WTC11 (cell line): ENCODE data around the gene COL2A1.

Experiments used
- FOXP1 ChIP-seq: sonication (generic); formaldehyde crosslinking; IDR thresholded peaks from 2 replicates; pipeline ENCODE4 v1.8.0; 2022; ENCODE audit warnings: missing genetic modification reagents, mild to moderate bottlenecking, moderate library complexity, borderline replicate concordance
- GABPB1 ChIP-seq: sonication (generic); formaldehyde crosslinking; IDR thresholded peaks from 2 replicates; pipeline ENCODE4 v1.8.1; 2023; ENCODE audit warnings: mild to moderate bottlenecking, missing genetic modification reagents
- NFYB ChIP-seq: sonication (generic); formaldehyde crosslinking; conservative IDR thresholded peaks from 2 replicates; pipeline ENCODE4 v1.8.0; 2022; ENCODE audit warnings: low read depth, missing genetic modification reagents
- PRRX2 ChIP-seq: fragments of 250-450 bp; sonication (Bioruptor Pico); IDR thresholded peaks from 2 replicates; pipeline ENCODE4 v1.8.0; 2021; ENCODE audit warnings: mild to moderate bottlenecking
- SMAD3 ChIP-seq: sonication (generic); formaldehyde crosslinking; IDR thresholded peaks from 2 replicates; pipeline ENCODE4 v1.8.0; 2022; ENCODE audit warnings: missing genetic modification reagents, mild to moderate bottlenecking, borderline replicate concordance
- TF ChIP-seq, protein P1 (sequence below): fragments of 250-450 bp; sonication (Bioruptor Pico); IDR thresholded peaks from 2 replicates; pipeline ENCODE4 v1.8.0; 2021; ENCODE audit warnings: mild to moderate bottlenecking
- TF ChIP-seq, protein P2 (sequence below): sonication (generic); formaldehyde crosslinking; IDR thresholded peaks from 2 replicates; pipeline ENCODE4 v1.8.1; 2023; ENCODE audit warnings: mild to moderate bottlenecking, missing genetic modification reagents, moderate library complexity
- TF ChIP-seq, protein P3 (sequence below): fragments of 200-600 bp; IDR thresholded peaks from 2 replicates; pipeline ENCODE4 v1.8.0; 2022; ENCODE audit warnings: antibody characterized with exemption
- TF ChIP-seq, protein P4 (sequence below): sonication (generic); formaldehyde crosslinking; IDR thresholded peaks from 2 replicates; pipeline ENCODE4 v1.8.0; 2022; ENCODE audit warnings: mild to moderate bottlenecking, missing genetic modification reagents
- TF ChIP-seq, protein P5 (sequence below): sonication (generic); formaldehyde crosslinking; IDR thresholded peaks from 2 replicates; pipeline ENCODE4 v1.8.1; 2022; ENCODE audit warnings: low read depth, mild to moderate bottlenecking, moderate library complexity, missing genetic modification reagents, borderline replicate concordance
- TF ChIP-seq, protein P6 (sequence below): sonication (generic); formaldehyde crosslinking; conservative IDR thresholded peaks from 2 replicates; pipeline ENCODE4 v1.8.1; 2022; ENCODE audit warnings: mild to moderate bottlenecking, missing genetic modification reagents

DNA sequence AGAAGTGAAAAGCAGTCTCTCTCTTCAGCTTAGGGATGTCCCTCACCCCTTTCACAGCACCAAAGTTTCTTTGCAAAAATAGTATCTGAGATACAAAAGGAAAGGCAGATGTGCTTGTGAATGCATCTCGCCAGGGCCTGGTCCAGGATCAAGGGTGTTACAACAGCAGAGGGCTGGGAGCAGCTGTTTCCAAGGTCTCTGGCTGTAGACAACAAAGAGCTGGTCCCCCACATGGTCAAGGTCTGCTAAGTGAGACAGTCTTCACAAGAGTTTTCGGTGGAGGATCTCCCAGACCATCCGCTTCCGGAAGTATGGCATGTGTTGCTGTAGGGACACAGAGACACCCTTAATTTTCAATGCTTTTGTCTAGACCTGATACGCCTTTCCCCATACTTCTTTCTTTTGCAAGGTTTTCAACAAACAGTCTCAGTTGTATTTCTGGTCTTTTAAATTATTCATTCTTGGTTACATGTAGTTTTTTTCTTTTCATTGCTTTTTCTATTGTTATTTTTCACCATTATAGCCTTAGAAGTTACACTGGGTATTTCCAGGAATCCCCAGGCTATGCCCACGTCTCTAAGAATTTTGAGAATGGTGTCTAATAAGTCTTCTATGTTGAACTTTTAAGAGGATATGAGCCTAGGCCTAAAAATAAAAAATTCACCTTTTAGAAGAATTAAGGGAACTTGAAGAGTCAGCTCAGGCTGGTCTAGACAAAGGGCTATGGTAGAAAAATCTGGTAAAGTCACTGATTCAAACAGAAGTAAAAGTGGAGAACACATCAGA lies 41.0 kb upstream of the COL2A1 start:
- TF ChIP-seq, protein P1, sequence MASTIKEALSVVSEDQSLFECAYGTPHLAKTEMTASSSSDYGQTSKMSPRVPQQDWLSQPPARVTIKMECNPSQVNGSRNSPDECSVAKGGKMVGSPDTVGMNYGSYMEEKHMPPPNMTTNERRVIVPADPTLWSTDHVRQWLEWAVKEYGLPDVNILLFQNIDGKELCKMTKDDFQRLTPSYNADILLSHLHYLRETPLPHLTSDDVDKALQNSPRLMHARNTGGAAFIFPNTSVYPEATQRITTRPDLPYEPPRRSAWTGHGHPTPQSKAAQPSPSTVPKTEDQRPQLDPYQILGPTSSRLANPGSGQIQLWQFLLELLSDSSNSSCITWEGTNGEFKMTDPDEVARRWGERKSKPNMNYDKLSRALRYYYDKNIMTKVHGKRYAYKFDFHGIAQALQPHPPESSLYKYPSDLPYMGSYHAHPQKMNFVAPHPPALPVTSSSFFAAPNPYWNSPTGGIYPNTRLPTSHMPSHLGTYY (CRISPR knock-in tag) = no peak
- TF ChIP-seq, protein P2, sequence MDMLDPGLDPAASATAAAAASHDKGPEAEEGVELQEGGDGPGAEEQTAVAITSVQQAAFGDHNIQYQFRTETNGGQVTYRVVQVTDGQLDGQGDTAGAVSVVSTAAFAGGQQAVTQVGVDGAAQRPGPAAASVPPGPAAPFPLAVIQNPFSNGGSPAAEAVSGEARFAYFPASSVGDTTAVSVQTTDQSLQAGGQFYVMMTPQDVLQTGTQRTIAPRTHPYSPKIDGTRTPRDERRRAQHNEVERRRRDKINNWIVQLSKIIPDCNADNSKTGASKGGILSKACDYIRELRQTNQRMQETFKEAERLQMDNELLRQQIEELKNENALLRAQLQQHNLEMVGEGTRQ (CRISPR knock-in tag) = no peak
- TF ChIP-seq, protein P3, sequence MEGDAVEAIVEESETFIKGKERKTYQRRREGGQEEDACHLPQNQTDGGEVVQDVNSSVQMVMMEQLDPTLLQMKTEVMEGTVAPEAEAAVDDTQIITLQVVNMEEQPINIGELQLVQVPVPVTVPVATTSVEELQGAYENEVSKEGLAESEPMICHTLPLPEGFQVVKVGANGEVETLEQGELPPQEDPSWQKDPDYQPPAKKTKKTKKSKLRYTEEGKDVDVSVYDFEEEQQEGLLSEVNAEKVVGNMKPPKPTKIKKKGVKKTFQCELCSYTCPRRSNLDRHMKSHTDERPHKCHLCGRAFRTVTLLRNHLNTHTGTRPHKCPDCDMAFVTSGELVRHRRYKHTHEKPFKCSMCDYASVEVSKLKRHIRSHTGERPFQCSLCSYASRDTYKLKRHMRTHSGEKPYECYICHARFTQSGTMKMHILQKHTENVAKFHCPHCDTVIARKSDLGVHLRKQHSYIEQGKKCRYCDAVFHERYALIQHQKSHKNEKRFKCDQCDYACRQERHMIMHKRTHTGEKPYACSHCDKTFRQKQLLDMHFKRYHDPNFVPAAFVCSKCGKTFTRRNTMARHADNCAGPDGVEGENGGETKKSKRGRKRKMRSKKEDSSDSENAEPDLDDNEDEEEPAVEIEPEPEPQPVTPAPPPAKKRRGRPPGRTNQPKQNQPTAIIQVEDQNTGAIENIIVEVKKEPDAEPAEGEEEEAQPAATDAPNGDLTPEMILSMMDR = no peak
- TF ChIP-seq, protein P4, sequence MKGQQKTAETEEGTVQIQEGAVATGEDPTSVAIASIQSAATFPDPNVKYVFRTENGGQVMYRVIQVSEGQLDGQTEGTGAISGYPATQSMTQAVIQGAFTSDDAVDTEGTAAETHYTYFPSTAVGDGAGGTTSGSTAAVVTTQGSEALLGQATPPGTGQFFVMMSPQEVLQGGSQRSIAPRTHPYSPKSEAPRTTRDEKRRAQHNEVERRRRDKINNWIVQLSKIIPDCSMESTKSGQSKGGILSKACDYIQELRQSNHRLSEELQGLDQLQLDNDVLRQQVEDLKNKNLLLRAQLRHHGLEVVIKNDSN = no peak
- no peak for TF ChIP-seq NFYB
- TF ChIP-seq, protein P5, sequence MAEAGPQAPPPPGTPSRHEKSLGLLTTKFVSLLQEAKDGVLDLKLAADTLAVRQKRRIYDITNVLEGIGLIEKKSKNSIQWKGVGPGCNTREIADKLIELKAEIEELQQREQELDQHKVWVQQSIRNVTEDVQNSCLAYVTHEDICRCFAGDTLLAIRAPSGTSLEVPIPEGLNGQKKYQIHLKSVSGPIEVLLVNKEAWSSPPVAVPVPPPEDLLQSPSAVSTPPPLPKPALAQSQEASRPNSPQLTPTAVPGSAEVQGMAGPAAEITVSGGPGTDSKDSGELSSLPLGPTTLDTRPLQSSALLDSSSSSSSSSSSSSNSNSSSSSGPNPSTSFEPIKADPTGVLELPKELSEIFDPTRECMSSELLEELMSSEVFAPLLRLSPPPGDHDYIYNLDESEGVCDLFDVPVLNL (CRISPR knock-in tag) = no peak
- no peak for TF ChIP-seq FOXP1 (CRISPR knock-in tag)
- TF ChIP-seq GABPB1 (CRISPR knock-in tag) = no peak
- TF ChIP-seq, protein P6, sequence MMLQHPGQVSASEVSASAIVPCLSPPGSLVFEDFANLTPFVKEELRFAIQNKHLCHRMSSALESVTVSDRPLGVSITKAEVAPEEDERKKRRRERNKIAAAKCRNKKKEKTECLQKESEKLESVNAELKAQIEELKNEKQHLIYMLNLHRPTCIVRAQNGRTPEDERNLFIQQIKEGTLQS (CRISPR knock-in tag) = no peak
- TF ChIP-seq SMAD3 (CRISPR knock-in tag) = no peak
- no peak for TF ChIP-seq PRRX2 (CRISPR knock-in tag)
